Endothelial cell of umbilical vein (primary cell): Measurements from ENCODE around the gene LIN7B. TPM values are rescaled to one million over a fixed set of nuclear protein-coding genes. Genes with fewer than 3 reads are reported as not detected.

ENCODE experiments used
- BruUV-seq: library from RNA; stranded (reverse); fragments of 400-500 nt; replicated peaks from 2 replicates; lab custom pipeline; 2021; lab: Mats Ljungman, UMichigan
- CTCF ChIA-PET: fragments of 300-600, 350-600 bp; sonication (Branson Sonifier 250); formaldehyde crosslinking; loops from one replicate; lab custom pipeline; 2021; ENCODE audit warnings: antibody characterized with exemption, inconsistent platforms; lab: Charles Lee
- POLR2A ChIA-PET: fragments of 300-600, 350-600 bp; sonication (Branson Sonifier 250); formaldehyde crosslinking; loops from one replicate; lab custom pipeline; 2021; ENCODE audit warnings: antibody characterized with exemption, inconsistent platforms; lab: Charles Lee
- DNase-seq: peaks from one replicate; pipeline ENCODE4 v3.0.0-alpha.2; 2011; ENCODE audit warnings: low read depth, low spot score
- FAIRE-seq: peaks from 2 replicates; lab custom pipeline; 2011; peaks lifted over from hg19 to GRCh38; lab: Jason Lieb, UNC
- H2AFZ ChIP-seq: 2 replicates; pipeline ENCODE4 v1.6.0; 2012; ENCODE audit warnings: low read depth, low read length, control low read depth, inconsistent platforms
- H3K27ac ChIP-seq: 2 replicates; pipeline ENCODE4 v1.5.1; 2011; ENCODE audit warnings: low read depth, mild to moderate bottlenecking, control low read depth, low read length, moderate library complexity; ENCODE audit not compliant: insufficient read depth
- H3K27me3 ChIP-seq, 2 experiments: 2 replicates each; pipeline versions ENCODE4 v1.6.0 to v1.6.1; 2011; ENCODE audit warnings: low read length in 2 of 2, mixed read lengths in 1 of 2; ENCODE audit not compliant: control insufficient read depth in 2 of 2, insufficient read depth in 2 of 2
- H3K36me3 ChIP-seq, 2 experiments: 2 replicates in 1 of 2; 3 replicates in 1 of 2; pipeline ENCODE4 v1.5.1; 2011; ENCODE audit warnings: low read length in 2 of 2, mild to moderate bottlenecking in 1 of 2, moderate library complexity in 1 of 2; ENCODE audit not compliant: control insufficient read depth in 2 of 2, insufficient read depth in 2 of 2; ENCODE audit errors: extremely low read depth in 1 of 2
- H3K4me1 ChIP-seq: 3 replicates; pipeline ENCODE4 v1.5.1; 2011; ENCODE audit warnings: mild to moderate bottlenecking, low read length; ENCODE audit not compliant: control insufficient read depth, insufficient read depth; ENCODE audit errors: extremely low read depth
- H3K4me2 ChIP-seq: 2 replicates; pipeline ENCODE4 v1.6.1; 2011; ENCODE audit warnings: low read length, control low read depth, mixed read lengths; ENCODE audit not compliant: insufficient read depth
- H3K4me3 ChIP-seq, 3 experiments: fragments of 200-600 bp in 1 of 3; sonication (generic), shearing (Covaris generic) in 1 of 3; replicated peaks in 1 of 3; 2 replicates each; pipeline ENCODE4 v1.5.1; 2011 to 2016; ENCODE audit warnings: control low read depth in 3 of 3, low read length in 3 of 3, mild to moderate bottlenecking in 2 of 3, inconsistent platforms in 1 of 3, low read depth in 1 of 3, moderate library complexity in 1 of 3; ENCODE audit not compliant: insufficient read depth in 1 of 3
- H3K79me2 ChIP-seq: 2 replicates; pipeline ENCODE4 v1.6.0; 2012; ENCODE audit warnings: low read length, inconsistent platforms; ENCODE audit not compliant: control insufficient read depth, insufficient read depth
- H3K9ac ChIP-seq: replicated peaks from 2 replicates; pipeline ENCODE3; 2011; ENCODE audit warnings: low read length, control low read depth; ENCODE audit not compliant: insufficient read depth; ENCODE audit errors: extremely low read depth
- H3K9me1 ChIP-seq: replicated peaks from 3 replicates; pipeline ENCODE4 v1.6.0; 2011; ENCODE audit warnings: mild to moderate bottlenecking, low read length; ENCODE audit not compliant: control insufficient read depth, insufficient read depth; ENCODE audit errors: extremely low read depth
- H3K9me3 ChIP-seq: replicated peaks from 2 replicates; pipeline ENCODE4 v1.5.1; 2012; ENCODE audit warnings: low read length, inconsistent platforms; ENCODE audit not compliant: control insufficient read depth, insufficient read depth
- H4K20me1 ChIP-seq: replicated peaks from 2 replicates; pipeline ENCODE3; 2011; ENCODE audit warnings: mild to moderate bottlenecking, low read length; ENCODE audit not compliant: control insufficient read depth, insufficient read depth; ENCODE audit errors: extremely low read depth
- EZH2 ChIP-seq: IDR thresholded peaks from 2 replicates; pipeline ENCODE4 v1.6.1; 2012; ENCODE audit warnings: borderline replicate concordance, low read depth, mild to moderate bottlenecking, moderate library complexity, low read length, inconsistent platforms; ENCODE audit not compliant: severe bottlenecking
- FOS ChIP-seq: IDR thresholded peaks from 2 replicates; pipeline ENCODE4 v1.6.1; 2011; ENCODE audit warnings: mild to moderate bottlenecking, low read length, moderate library complexity, borderline replicate concordance; ENCODE audit not compliant: insufficient read depth
- GATA2 ChIP-seq: IDR thresholded peaks from 2 replicates; pipeline ENCODE4 v1.7.0; 2011; ENCODE audit warnings: low read depth, mild to moderate bottlenecking, moderate library complexity, mixed read lengths, low read length; ENCODE audit not compliant: insufficient read length, insufficient read depth
- JUN ChIP-seq: IDR thresholded peaks from 2 replicates; pipeline ENCODE4 v1.6.1; 2011; ENCODE audit warnings: borderline replicate concordance, low read depth; ENCODE audit not compliant: insufficient read length, insufficient read depth
- MAX ChIP-seq: IDR thresholded peaks from 2 replicates; pipeline ENCODE4 v1.6.1; 2011; ENCODE audit not compliant: insufficient read depth, insufficient read length
- MYC ChIP-seq: IDR thresholded peaks from one replicate; pipeline ENCODE4 v1.6.1; 2011; ENCODE audit warnings: mild to moderate bottlenecking, low read depth, low read length
- POLR2A ChIP-seq: IDR thresholded peaks from 2 replicates; pipeline ENCODE4 v1.6.1; 2012; ENCODE audit warnings: low read depth, mild to moderate bottlenecking, control low read depth, low read length
- POLR2AphosphoS5 ChIP-seq: IDR thresholded peaks from 2 replicates; pipeline ENCODE4 v1.6.1; 2012; ENCODE audit warnings: low read depth, mild to moderate bottlenecking, control low read depth, low read length, moderate library complexity; ENCODE audit not compliant: insufficient read depth
- dilution Hi-C: fragments of 300-500 bp; cut with MboI; formaldehyde crosslinking; loops from one replicate; pipeline ENCODE4 v1.15.0; 2019; ENCODE audit warnings: low sequenced_read_pairs; ENCODE audit not compliant: extremely low pct_ligation_motif_present
- intact Hi-C: fragments of 100-400 bp; cut with micrococcal nuclease; formaldehyde crosslinking; loops from one replicate; pipeline ENCODE4 v1.10.0; 2022
- polyA plus RNA-seq, 4 experiments: library from polyadenylated mRNA; depleted of rRNA in 3 of 4; stranded (reverse) in 3 of 4; unstranded in 1 of 4; fragments of >200 nt; gene quantifications; 2 replicates each; pipeline versions ENCODE4 v1.2.1 to v1.2.3, GENCODE V29; 2011 to 2012; ENCODE audit warnings: missing spikeins in 1 of 4
- total RNA-seq: library from RNA; stranded (reverse); gene quantifications from 2 replicates; pipeline ENCODE4 v1.2.3, GENCODE V29; 2021
- TF ChIP-seq, protein P1 (sequence below), 2 donors: IDR thresholded peaks; 1 replicate in 1 of 2; 2 replicates in 1 of 2; pipeline ENCODE4 v1.5.1; 2011; ENCODE audit warnings: low read length in 2 of 2, mild to moderate bottlenecking in 2 of 2, moderate library complexity in 2 of 2, control low read depth in 1 of 2, inconsistent platforms in 1 of 2, low read depth in 1 of 2; ENCODE audit not compliant: insufficient read depth in 1 of 2; ENCODE audit errors: extremely low read depth in 1 of 2

LIN7B gene
- total and polyA plus RNA-seq, 2 donors (not counting 3 experiments of a cell fraction or from before 2014, with no cell fraction given): 2.2 to 4.2 TPM

GRCh38 chr19:49125025-49125731 lies 11.0 kb downstream of the LIN7B start:
- no peaks in the 10 kb centered on the region for H3K36me3 ChIP-seq
- BruUV-seq: no TSS peak
- POLR2A ChIA-PET: interaction anchor here (0.6 kb wide), 1 partner anchor 429 kb away, joined by 3 read pairs; no protein-coding TSS in a partner anchor
- no peak overlapping the region for H3K27ac ChIP-seq
- CTCF ChIA-PET: interaction anchor here (1.0 to 1.2 kb wide), 2 partner anchors 11 to 74 kb away, joined by 3 to 4 read pairs; partner anchors contain the start of gene LIN7B
- H3K4me2 ChIP-seq: no peak overlapping the region
- no peak for FAIRE-seq
- H3K4me1 ChIP-seq: no peaks in the 10 kb centered on the region
- H2AFZ ChIP-seq: no peak overlapping the region
- no peak overlapping the region for H3K4me3 ChIP-seq
- DNase-seq: no peak
- H3K9me1 ChIP-seq: no peaks in the 10 kb centered on the region
- TF ChIP-seq POLR2AphosphoS5 (no peak), POLR2A (no peak), JUN (no peak), MYC (no peak), EZH2 (no peak), GATA2 (no peak), FOS (no peak), MAX (no peak)
- TF ChIP-seq, protein P1, sequence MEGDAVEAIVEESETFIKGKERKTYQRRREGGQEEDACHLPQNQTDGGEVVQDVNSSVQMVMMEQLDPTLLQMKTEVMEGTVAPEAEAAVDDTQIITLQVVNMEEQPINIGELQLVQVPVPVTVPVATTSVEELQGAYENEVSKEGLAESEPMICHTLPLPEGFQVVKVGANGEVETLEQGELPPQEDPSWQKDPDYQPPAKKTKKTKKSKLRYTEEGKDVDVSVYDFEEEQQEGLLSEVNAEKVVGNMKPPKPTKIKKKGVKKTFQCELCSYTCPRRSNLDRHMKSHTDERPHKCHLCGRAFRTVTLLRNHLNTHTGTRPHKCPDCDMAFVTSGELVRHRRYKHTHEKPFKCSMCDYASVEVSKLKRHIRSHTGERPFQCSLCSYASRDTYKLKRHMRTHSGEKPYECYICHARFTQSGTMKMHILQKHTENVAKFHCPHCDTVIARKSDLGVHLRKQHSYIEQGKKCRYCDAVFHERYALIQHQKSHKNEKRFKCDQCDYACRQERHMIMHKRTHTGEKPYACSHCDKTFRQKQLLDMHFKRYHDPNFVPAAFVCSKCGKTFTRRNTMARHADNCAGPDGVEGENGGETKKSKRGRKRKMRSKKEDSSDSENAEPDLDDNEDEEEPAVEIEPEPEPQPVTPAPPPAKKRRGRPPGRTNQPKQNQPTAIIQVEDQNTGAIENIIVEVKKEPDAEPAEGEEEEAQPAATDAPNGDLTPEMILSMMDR (IDR thresholded peaks at IDR 0.05; ENCODE audit: extremely low read depth in 1 of 2, insufficient read depth in 1 of 2, low read depth in 1 of 2, low read length in 2 of 2): no peak
- no peak overlapping the region for H3K9ac ChIP-seq
- intact Hi-C loops: loop anchor here (5.0 kb wide), 1 partner anchor 38 kb away; the partner anchor contains the start of gene SNRNP70
- dilution Hi-C loops: no loop called here
- H3K79me2 ChIP-seq: no peaks in the 10 kb centered on the region
- no peaks in the 10 kb centered on the region for H4K20me1 ChIP-seq
- no peaks in the 10 kb centered on the region for H3K9me3 ChIP-seq
- H3K27me3 ChIP-seq: peaks cover 7% of the 10 kb centered on the region in 2 experiments
